ENCODE data around the gene NKD1. TPM values are rescaled to one million over a fixed set of nuclear protein-coding genes. Genes with fewer than 3 reads are reported as not detected.

The NKD1 gene
- total and polyA plus RNA-seq, 2 donors from 2014 or later: 1.1 to 9.9 TPM

- Histone ChIP-seq H3K27me3 (ENCODE audit: control insufficient read depth, insufficient read depth, low read length) (no peaks in the 10 kb centered on the region), H3K27ac (ENCODE audit: low read depth in 2 of 2, low read length in 2 of 2) (no peak overlapping the region), H3K9ac (ENCODE audit: low read length in 3 of 3) (no peak overlapping the region), H3K4me1 (ENCODE audit: control insufficient read depth in 2 of 3, insufficient read depth in 2 of 3, low read depth in 1 of 3, low read length in 3 of 3) (no peaks in the 10 kb centered on the region), H3K4me3 (ENCODE audit: low read length in 3 of 3) (no peak overlapping the region), H3K36me3 (ENCODE audit: control insufficient read depth in 2 of 3, insufficient read depth in 3 of 3, low read length in 3 of 3) (no peaks in the 10 kb centered on the region), H3K9me3 (ENCODE audit: control insufficient read depth in 2 of 3, insufficient read depth in 1 of 3, low read length in 3 of 3) (peaks cover 0 to 6% (median 0%) of the 10 kb centered on the region in 3 donors)
- intact Hi-C loops (cut with DNase I): no loop called here
- FAIRE-seq (no peak), DNase-seq (peak in 1 of 5 donors; percentile 9)
- TF ChIP-seq CTCF (IDR thresholded peaks at IDR 0.05; ENCODE audit: borderline replicate concordance, extremely low read depth, insufficient read depth): no peak
Observed at GRCh38 chr16:50526249-50526648, 21.9 kb upstream of the NKD1 start.

GRCh38 chr16:50526796-50527195 is 21.4 kb upstream of the NKD1 start:
- Histone ChIP-seq H3K9me3 (ENCODE audit: control insufficient read depth in 2 of 3, insufficient read depth in 1 of 3, low read length in 3 of 3) (peaks cover 0 to 6% (median 0%) of the 10 kb centered on the region in 3 donors), H3K9ac (ENCODE audit: low read length in 3 of 3) (no peak overlapping the region), H3K36me3 (ENCODE audit: control insufficient read depth in 2 of 3, insufficient read depth in 3 of 3, low read length in 3 of 3) (no peaks in the 10 kb centered on the region), H3K4me3 (ENCODE audit: low read length in 3 of 3) (no peak overlapping the region), H3K27me3 (ENCODE audit: control insufficient read depth, insufficient read depth, low read length) (no peaks in the 10 kb centered on the region), H3K27ac (ENCODE audit: low read depth in 2 of 2, low read length in 2 of 2) (no peak overlapping the region), H3K4me1 (ENCODE audit: control insufficient read depth in 2 of 3, insufficient read depth in 2 of 3, low read depth in 1 of 3, low read length in 3 of 3) (no peaks in the 10 kb centered on the region)
- DNase-seq (peak in 1 of 5 donors; percentile 1), FAIRE-seq (no peak)
- intact Hi-C loops (cut with DNase I): no loop called here
- TF ChIP-seq CTCF (IDR thresholded peaks at IDR 0.05; ENCODE audit: borderline replicate concordance, extremely low read depth, insufficient read depth): no peak

GRCh38 chr16:50528820-50529219 is 19.4 kb upstream of the NKD1 start:
- no peak overlapping the region for H3K27ac ChIP-seq (ENCODE audit: low read depth in 2 of 2, low read length in 2 of 2)
- H3K4me3 ChIP-seq (ENCODE audit: low read length in 3 of 3): no peak overlapping the region
- H3K4me1 ChIP-seq (ENCODE audit: control insufficient read depth in 2 of 3, insufficient read depth in 2 of 3, low read depth in 1 of 3, low read length in 3 of 3): no peaks in the 10 kb centered on the region
- H3K9ac ChIP-seq (ENCODE audit: low read length in 3 of 3): no peak overlapping the region
- DNase-seq (peak in 1 of 5 donors; percentile 1), FAIRE-seq (no peak)
- intact Hi-C loops (cut with DNase I): no loop called here
- TF ChIP-seq CTCF (IDR thresholded peaks at IDR 0.05; ENCODE audit: borderline replicate concordance, extremely low read depth, insufficient read depth): no peak
- no peaks in the 10 kb centered on the region for H3K36me3 ChIP-seq (ENCODE audit: control insufficient read depth in 2 of 3, insufficient read depth in 3 of 3, low read length in 3 of 3)
- peaks cover 0 to 6% (median 0%) of the 10 kb centered on the region in 3 donors for H3K9me3 ChIP-seq (ENCODE audit: control insufficient read depth in 2 of 3, insufficient read depth in 1 of 3, low read length in 3 of 3)
- no peaks in the 10 kb centered on the region for H3K27me3 ChIP-seq (ENCODE audit: control insufficient read depth, insufficient read depth, low read length)

GRCh38 chr16:50529334-50529733 is 18.9 kb upstream of the NKD1 start:
- no peak overlapping the region for H3K4me3 ChIP-seq (ENCODE audit: low read length in 3 of 3)
- H3K4me1 ChIP-seq (ENCODE audit: control insufficient read depth in 2 of 3, insufficient read depth in 2 of 3, low read depth in 1 of 3, low read length in 3 of 3): no peaks in the 10 kb centered on the region
- H3K9me3 ChIP-seq (ENCODE audit: control insufficient read depth in 2 of 3, insufficient read depth in 1 of 3, low read length in 3 of 3): peaks cover 0 to 6% (median 0%) of the 10 kb centered on the region in 3 donors
- DNase-seq (no peak), FAIRE-seq (no peak)
- intact Hi-C loops (cut with DNase I): no loop called here
- no peak overlapping the region for H3K9ac ChIP-seq (ENCODE audit: low read length in 3 of 3)
- no peaks in the 10 kb centered on the region for H3K36me3 ChIP-seq (ENCODE audit: control insufficient read depth in 2 of 3, insufficient read depth in 3 of 3, low read length in 3 of 3)
- TF ChIP-seq CTCF (IDR thresholded peaks at IDR 0.05; ENCODE audit: borderline replicate concordance, extremely low read depth, insufficient read depth): no peak
- no peaks in the 10 kb centered on the region for H3K27me3 ChIP-seq (ENCODE audit: control insufficient read depth, insufficient read depth, low read length)
- no peak overlapping the region for H3K27ac ChIP-seq (ENCODE audit: low read depth in 2 of 2, low read length in 2 of 2)

All from kidney (tissue), 14 donors.